ENCODE measurements around the gene CCDC148. TPM values are rescaled to one million over a fixed set of nuclear protein-coding genes. Genes with fewer than 3 reads are reported as not detected.
"Not testable (repeated sequence)": the region's sequence is repeated elsewhere in the genome, so short reads cannot be mapped to it uniquely, and the experiment has no call there.

The CCDC148 gene
- total RNA-seq, 8 experiments from 2014 or later = 0.45 to 7.0 (median 1.5) TPM

DNA sequence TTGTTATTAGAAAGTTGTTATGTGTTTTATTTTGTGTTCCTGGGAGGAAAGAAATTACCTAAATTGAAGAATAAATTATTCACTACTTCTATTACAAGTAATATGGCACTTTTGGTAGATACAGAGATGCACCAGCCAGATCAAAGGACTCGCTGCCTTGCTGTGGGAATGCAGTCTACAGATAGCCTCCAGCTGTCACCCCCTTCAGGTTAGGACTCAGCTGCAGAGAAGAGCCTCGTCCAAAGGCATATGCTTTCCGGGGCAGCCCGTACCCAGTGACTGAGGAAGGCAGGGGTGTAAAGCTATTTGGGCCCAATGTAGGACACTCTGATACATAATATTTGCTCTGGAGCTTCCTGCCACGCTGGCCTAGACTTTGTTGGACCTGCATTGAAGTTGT is 90.2 kb downstream of the CCDC148 start:
- no peak for ATAC-seq (replicated peaks in 6 of 8)
- 38 to 100% (median 72%) methylated on average over 1 to 5 of the region's 5 CpGs; no CpG with 5 or more reads in 3 of the 10 experiments for WGBS, 10 experiments

DNA sequence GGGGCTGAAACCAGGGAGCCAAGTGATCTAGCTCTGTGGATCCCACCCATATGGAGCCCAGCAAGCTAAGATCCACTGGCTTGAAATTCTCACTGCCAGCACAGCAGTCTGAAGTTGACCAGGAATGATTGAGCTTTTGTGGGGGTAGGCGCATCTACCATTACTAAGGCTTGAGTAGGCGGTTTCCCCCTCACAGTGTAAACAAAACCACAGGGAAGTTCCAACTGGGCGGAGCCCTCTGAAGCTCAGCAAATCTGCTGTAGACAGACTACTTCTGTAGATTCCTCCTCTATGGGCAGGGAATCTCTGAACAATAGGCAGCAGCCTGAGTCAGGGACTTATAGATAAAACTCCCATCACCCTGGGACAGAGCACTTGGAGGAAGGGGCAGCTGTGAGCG is 96.7 kb downstream of the CCDC148 start:
- H3K4me3 ChIP-seq = no peak overlapping the region
- 40 to 83% (median 71%) methylated on average over 1 to 2 of the region's 4 CpGs; no CpG with 5 or more reads in 6 of the 10 experiments for WGBS, 10 experiments
- no peaks in the 10 kb centered on the region for H3K4me1 ChIP-seq (replicated peaks in 1 of 2)
- in situ Hi-C loops (cut with MboI; ENCODE audit: low pct_unique_long_range_greater_than_20kb in 2 of 9, low sequenced_read_pairs in 9 of 9, unreplicated experiment in 9 of 9) = no loop called here
- ATAC-seq (replicated peaks in 6 of 8) = peak in 6 of 8 experiments; percentile 26 to 94 (median 62)
- H3K27ac ChIP-seq = no peak overlapping the region

More for the DNA sequence above, 90.2 kb downstream of the CCDC148 start:
- Histone ChIP-seq H3K27ac (no peak overlapping the region), H3K4me1 (replicated peaks in 1 of 2) (no peaks in the 10 kb centered on the region), H3K4me3 (no peak overlapping the region)
- in situ Hi-C loops (cut with MboI; ENCODE audit: low pct_unique_long_range_greater_than_20kb in 2 of 9, low sequenced_read_pairs in 9 of 9, unreplicated experiment in 9 of 9) = no loop called here

DNA sequence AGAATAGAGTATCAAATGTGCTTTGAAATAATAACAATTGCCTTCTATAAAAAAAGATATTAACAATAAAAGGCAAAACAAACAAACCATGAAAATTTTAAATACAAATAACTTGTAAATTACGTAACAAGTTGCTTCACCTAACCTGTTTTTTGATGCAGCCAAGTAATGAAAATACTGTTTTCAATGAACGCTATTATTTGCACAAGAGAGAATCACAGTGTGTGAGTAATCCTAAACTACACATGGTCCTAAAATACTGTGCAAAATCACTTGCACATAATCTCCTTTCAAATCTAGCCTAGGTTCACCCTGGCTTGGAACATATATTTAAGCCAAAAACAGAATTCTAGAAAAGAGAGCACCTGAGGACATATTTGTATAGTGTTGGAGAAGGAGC is 98.9 kb downstream of the CCDC148 start:
- Histone ChIP-seq H3K4me3 (no peak overlapping the region), H3K27ac (no peak overlapping the region), H3K4me1 (replicated peaks in 1 of 2) (no peaks in the 10 kb centered on the region)
- WGBS, 10 experiments = 50 to 100% (median 91%) methylated on average over 1 to 2 of the region's 2 CpGs
- in situ Hi-C loops (cut with MboI; ENCODE audit: low pct_unique_long_range_greater_than_20kb in 2 of 9, low sequenced_read_pairs in 9 of 9, unreplicated experiment in 9 of 9) = no loop called here
- no peak for ATAC-seq (replicated peaks in 6 of 8)

GRCh38 chr2:158357122-158357521 is 99.4 kb downstream of the CCDC148 start:
- 15 to 100% (median 53%) methylated on average over 1 of the region's 1 CpG; no CpG with 5 or more reads in 6 of the 10 experiments for WGBS, 10 experiments
- Histone ChIP-seq H3K27ac (no peak overlapping the region), H3K4me1 (replicated peaks in 1 of 2) (no peaks in the 10 kb centered on the region), H3K4me3 (no peak overlapping the region)
- no peak for ATAC-seq (replicated peaks in 6 of 8)
- in situ Hi-C loops (cut with MboI; ENCODE audit: low pct_unique_long_range_greater_than_20kb in 2 of 9, low sequenced_read_pairs in 9 of 9, unreplicated experiment in 9 of 9) = no loop called here

GRCh38 chr2:158351466-158351816 is 105.1 kb downstream of the CCDC148 start:
- not testable (repeated sequence) for ATAC-seq (replicated peaks in 6 of 8)

GRCh38 chr2:158350751-158351465 is 105.6 kb downstream of the CCDC148 start:
- ATAC-seq (replicated peaks in 6 of 8); in situ Hi-C loops (cut with MboI; ENCODE audit: low pct_unique_long_range_greater_than_20kb in 2 of 9, low sequenced_read_pairs in 9 of 9, unreplicated experiment in 9 of 9); H3K27ac ChIP-seq; H3K4me3 ChIP-seq; H3K4me1 ChIP-seq (replicated peaks in 1 of 2): not testable (repeated sequence)
- WGBS, 10 experiments = 56 to 100% (median 82%) methylated on average over 1 to 13 of the region's 20 CpGs

More at GRCh38 chr2:158351466-158351816, 105.1 kb downstream of the CCDC148 start:
- H3K27ac ChIP-seq; in situ Hi-C loops (cut with MboI; ENCODE audit: low pct_unique_long_range_greater_than_20kb in 2 of 9, low sequenced_read_pairs in 9 of 9, unreplicated experiment in 9 of 9); H3K4me3 ChIP-seq; H3K4me1 ChIP-seq (replicated peaks in 1 of 2): not testable (repeated sequence)
- WGBS, 10 experiments = no CpG with 5 or more reads among the region's 14 CpGs

DNA sequence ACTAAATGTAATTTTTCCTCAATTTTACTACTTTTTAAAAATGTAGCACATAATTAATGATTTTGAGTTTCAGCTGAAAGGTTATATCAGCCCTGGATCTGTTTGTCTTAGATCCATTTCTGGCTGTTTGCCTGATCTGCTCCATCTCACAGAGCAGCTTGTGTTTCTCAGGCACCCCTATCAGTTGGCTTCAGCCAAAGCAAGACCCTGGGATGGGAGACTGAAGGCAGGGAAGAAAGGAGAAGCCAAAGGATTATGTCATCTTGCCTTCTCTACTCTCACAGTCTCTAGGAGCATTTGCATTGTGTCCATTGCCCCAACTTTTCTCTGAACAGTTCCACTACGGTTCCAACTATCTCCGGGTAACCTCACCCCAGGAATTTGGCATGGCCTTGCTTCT is 110.5 kb downstream of the CCDC148 start:
- no peaks in the 10 kb centered on the region for H3K4me1 ChIP-seq (replicated peaks in 1 of 2)
- WGBS, 10 experiments = 40 to 100% (median 68%) methylated on average over 1 to 2 of the region's 2 CpGs; no CpG with 5 or more reads in 4 of the 10 experiments
- in situ Hi-C loops (cut with MboI; ENCODE audit: low pct_unique_long_range_greater_than_20kb in 2 of 9, low sequenced_read_pairs in 9 of 9, unreplicated experiment in 9 of 9) = no loop called here
- H3K4me3 ChIP-seq = no peak overlapping the region
- H3K27ac ChIP-seq = no peak overlapping the region
- peak in 1 of 8 experiments; percentile 9 for ATAC-seq (replicated peaks in 6 of 8)

- in situ Hi-C loops (cut with MboI; ENCODE audit: low pct_unique_long_range_greater_than_20kb in 2 of 9, low sequenced_read_pairs in 9 of 9, unreplicated experiment in 9 of 9) = no loop called here
Measured at GRCh38 chr2:158339513-158339912, 117.0 kb downstream of the CCDC148 start.

DNA sequence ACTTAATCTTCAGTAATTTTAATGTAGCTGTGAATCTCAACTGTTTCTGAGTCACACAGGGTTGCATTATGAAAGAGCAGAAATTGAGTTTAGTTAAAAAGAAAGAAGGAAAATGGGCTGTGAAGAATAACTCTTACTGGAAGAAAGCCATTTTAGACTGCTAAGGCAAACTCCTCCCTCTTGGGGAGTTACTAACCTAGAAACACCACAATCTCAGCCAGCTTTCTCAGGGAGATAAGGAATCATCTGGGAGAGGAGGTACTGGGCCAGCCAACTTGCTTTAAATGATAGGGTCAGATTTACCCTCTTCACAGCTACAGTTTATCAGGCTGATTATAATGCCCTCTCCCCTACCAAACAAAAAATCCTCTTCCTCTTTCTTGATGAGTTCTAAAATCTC is 119.5 kb downstream of the CCDC148 start:
- in situ Hi-C loops (cut with MboI; ENCODE audit: low pct_unique_long_range_greater_than_20kb in 2 of 9, low sequenced_read_pairs in 9 of 9, unreplicated experiment in 9 of 9) = no loop called here
- no peaks in the 10 kb centered on the region for H3K4me1 ChIP-seq (replicated peaks in 1 of 2)
- ATAC-seq (replicated peaks in 6 of 8) = no peak
- no peak overlapping the region for H3K27ac ChIP-seq
- H3K4me3 ChIP-seq = no peak overlapping the region

More at GRCh38 chr2:158339513-158339912, 117.0 kb downstream of the CCDC148 start:
- ATAC-seq (replicated peaks in 6 of 8) = no peak
- no peak overlapping the region for H3K4me3 ChIP-seq
- no peaks in the 10 kb centered on the region for H3K4me1 ChIP-seq (replicated peaks in 1 of 2)
- H3K27ac ChIP-seq = no peak overlapping the region

GRCh38 chr2:158331799-158332198 is 124.8 kb downstream of the CCDC148 start:
- H3K4me3 ChIP-seq; in situ Hi-C loops (cut with MboI; ENCODE audit: low pct_unique_long_range_greater_than_20kb in 2 of 9, low sequenced_read_pairs in 9 of 9, unreplicated experiment in 9 of 9); H3K27ac ChIP-seq; H3K4me1 ChIP-seq (replicated peaks in 1 of 2); ATAC-seq (replicated peaks in 6 of 8): not testable (repeated sequence)
- WGBS, 10 experiments = 100% methylated on average over 1 of the region's 2 CpGs; no CpG with 5 or more reads in 9 of the 10 experiments

DNA sequence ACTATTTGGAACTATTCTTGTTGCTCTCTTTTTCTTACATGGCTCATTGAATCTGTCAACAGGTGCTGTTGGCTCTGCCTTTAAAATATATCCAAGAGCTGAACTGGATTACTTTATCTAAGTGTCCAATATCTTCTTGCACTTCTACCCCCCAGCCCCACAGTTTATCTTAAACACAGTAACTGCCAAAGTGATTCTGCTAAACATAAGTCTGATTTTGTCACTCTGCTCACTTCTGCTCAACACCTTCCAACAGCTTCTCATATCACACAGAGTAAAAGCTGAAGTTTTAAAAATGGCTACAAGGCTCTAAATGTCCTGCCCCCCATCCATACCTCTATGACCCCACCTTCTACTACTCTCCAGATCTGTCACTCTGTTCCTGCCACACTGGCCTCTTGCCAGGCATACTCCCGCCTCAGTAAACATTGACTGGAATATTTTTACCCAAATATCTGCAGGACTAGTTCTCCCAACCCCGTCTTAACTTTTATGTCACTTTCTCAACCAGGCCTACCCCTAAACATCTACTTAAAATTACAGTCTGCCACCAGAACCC is 130.7 kb downstream of the CCDC148 start:
- Histone ChIP-seq H3K4me3 (no peak overlapping the region), H3K27ac (no peak overlapping the region), H3K4me1 (replicated peaks in 1 of 2) (no peaks in the 10 kb centered on the region)
- no peak for ATAC-seq (replicated peaks in 6 of 8)
- 29 to 100% (median 87%) methylated on average over 1 to 2 of the region's 2 CpGs for WGBS, 10 experiments
- in situ Hi-C loops (cut with MboI; ENCODE audit: low pct_unique_long_range_greater_than_20kb in 2 of 9, low sequenced_read_pairs in 9 of 9, unreplicated experiment in 9 of 9) = no loop called here

DNA sequence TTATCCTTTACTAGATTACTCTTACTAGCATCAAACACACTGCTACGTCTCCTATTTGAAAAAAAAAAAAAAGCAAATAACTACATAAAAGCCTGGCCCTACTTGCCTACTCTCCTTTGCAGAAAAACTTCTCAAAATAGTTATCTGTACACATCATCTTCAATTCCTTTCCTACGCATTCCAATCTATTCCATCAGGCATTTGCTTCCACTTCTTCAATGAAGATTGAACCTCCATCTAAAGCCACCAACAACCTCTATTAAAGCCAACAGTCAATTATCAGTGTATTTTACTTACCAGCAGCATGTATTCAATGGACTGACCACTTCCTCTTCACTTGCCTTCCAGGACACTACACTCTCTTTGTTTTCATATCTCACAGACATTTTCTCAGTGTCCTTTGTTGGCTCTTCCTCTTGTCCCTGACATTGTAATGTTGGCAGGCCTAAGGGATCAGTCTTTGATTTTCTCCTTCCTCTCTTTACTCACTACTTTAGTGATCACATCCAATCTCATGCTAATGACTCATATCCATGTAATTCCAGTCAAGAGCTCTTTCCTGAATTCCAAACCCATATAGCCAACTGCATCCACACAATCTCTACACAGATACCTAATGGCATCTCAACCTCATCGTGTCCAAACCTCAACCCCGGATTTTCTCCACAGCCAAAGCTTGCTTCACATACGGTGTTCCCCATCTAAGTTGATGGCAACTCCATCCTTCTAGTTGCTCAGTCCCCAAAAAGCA is 131.3 kb downstream of the CCDC148 start:
- no peak for ATAC-seq (replicated peaks in 6 of 8)
- Histone ChIP-seq H3K4me1 (replicated peaks in 1 of 2) (no peaks in the 10 kb centered on the region), H3K4me3 (no peak overlapping the region), H3K27ac (no peak overlapping the region)
- in situ Hi-C loops (cut with MboI; ENCODE audit: low pct_unique_long_range_greater_than_20kb in 2 of 9, low sequenced_read_pairs in 9 of 9, unreplicated experiment in 9 of 9) = no loop called here
- WGBS, 10 experiments = 41 to 96% (median 81%) methylated on average over 2 to 5 of the region's 5 CpGs; no CpG with 5 or more reads in 2 of the 10 experiments

GRCh38 chr2:158323381-158323780 is 133.2 kb downstream of the CCDC148 start:
- in situ Hi-C loops (cut with MboI; ENCODE audit: low pct_unique_long_range_greater_than_20kb in 2 of 9, low sequenced_read_pairs in 9 of 9, unreplicated experiment in 9 of 9) = no loop called here
- 30 to 100% (median 92%) methylated on average over 1 of the region's 1 CpG; no CpG with 5 or more reads in 4 of the 10 experiments for WGBS, 10 experiments
- no peak overlapping the region for H3K27ac ChIP-seq
- ATAC-seq (replicated peaks in 6 of 8) = no peak
- no peaks in the 10 kb centered on the region for H3K4me1 ChIP-seq (replicated peaks in 1 of 2)
- H3K4me3 ChIP-seq = no peak overlapping the region

Data from motor neuron (in vitro differentiated cells).